Activated CD4-positive, CD25-positive, alpha-beta regulatory T cell treated with anti-CD3 and anti-CD28 coated beads, Interleukin-2, amount 50 U/mL, for 16 hours (primary cell): ENCODE data around the gene MRPS18B.
A peak's percentile ranks its signal among the peaks of the same experiment; 100 is the strongest.
"Not testable (repeated sequence)": the region's sequence is repeated elsewhere in the genome, so short reads cannot be mapped to it uniquely, and the experiment has no call there.

ENCODE experiments used
- DNase-seq: peaks from one replicate; pipeline ENCODE4 v3.0.0-alpha.2; 2020; ENCODE audit warnings: low read depth, low spot score

Gene MRPS18B

DNA sequence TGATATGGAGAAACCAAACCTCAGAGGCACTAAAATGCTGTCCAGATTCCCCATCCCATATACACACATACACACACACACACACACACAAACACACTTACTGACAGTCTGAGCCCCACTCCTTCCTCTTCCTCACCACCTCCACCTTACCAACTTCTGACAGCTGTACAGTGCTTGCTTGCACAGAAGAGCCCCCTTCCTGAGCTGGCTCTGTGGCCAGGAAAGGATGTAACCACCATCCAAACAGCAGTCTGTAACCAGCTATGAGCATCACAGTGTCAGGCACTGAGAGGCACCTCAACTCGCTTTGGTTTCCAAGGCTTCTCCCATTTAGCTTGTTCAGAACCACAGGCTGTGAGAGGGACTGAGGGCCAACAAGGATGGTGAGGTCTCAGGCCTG is 23.4 kb downstream of the MRPS18B start:
- no peak for DNase-seq

DNA sequence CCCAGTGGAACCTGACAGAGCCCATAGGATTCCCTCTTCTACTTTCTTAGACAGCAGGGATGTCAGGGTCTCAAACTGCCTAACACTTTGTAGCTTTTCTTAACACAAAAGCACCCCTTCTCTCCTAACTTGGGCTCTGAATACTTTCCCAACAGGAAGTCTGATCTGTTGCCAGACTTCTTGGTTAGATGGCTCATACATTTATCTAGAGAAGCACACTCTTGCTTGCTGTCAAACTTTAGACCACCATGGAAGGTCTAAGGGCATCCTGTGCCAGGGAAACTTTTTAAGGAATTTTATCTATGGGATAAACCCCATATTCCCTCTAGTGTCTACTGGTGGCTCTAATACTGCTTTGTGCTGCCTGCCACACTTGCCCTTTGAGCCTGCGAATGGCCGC is 26.0 kb downstream of the MRPS18B start:
- DNase-seq, result no peak

DNA sequence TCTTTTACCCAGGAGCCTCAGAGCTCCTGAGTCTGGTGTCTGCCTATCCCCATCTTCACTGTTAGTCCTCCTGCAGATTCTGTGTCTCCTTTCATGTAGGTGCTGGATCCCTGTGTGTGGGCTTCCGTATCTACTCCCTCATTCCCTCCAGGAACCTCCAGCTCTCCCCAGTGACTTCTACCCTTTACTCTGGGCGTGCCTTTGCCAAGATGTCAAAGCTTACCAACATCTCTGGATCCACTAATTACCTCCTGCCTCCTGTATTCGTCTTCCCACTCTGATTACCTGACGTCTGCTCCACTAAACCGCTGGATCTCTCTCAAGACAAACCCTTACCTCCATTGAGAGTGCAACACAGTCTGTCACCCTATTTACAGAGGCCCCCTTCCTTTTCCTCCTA is 27.1 kb downstream of the MRPS18B start:
- DNase-seq, result no peak

DNA sequence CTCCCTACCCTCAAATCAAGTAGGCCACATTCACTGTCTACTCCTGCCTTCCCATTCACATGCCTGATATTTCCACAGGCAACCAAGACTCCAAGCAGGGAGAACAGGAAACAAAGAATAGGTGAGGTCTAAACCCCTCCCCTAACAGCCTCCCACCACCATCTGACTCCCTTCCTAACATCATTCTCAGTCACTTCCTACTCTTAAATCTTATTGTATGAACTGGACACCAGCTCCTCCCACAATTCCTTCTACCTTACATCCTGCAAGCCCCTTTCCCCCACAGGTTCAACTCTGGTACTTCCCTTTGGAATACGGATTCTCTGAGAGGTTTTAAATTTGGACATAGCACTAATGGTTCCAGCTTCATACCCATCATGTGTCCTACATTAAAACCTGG is 28.3 kb downstream of the MRPS18B start:
- DNase-seq, result no peak

DNA sequence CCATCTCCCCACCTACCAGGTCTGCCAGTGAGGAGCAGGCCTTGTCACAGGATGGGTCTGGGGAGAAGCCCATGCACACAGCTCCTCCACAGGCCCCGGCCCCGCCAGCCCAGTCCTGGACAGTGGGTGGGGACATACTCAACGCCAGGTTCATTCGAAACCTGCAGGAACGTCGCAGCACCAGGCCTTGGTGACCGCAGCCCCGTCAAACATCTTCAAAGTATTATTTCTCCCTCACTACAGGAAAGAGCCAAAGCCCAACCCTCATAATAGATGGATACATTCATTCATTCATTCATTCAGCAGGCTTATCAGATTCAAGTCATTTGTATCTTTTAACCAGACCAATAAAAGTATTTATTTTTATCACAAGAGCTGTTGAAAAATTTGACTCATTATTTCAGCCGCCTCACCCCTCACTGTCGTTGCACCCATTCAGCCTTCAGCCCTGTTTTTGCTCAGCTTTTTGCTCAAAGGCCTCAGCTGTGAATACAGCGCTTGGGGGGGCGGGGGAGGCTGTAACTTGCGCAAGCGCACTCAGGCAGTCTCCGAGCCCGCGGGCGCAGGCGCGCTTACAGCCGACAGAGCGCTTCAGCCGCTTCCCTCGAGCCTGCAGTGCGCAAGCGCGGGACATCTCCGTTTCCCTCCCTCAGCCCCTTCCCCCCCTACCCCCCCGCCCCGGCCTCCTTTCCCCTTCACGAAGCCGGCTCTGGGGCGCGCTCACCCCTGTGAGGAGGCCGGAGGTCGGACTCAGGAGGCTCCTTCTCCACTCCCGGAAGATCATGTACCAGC is 29.0 kb downstream of the MRPS18B start, which contains the start of gene C6orf136:
Gene C6orf136 (plus strand): TSS at position 684 of the 792 bp plus-strand sequence. CDS start 99 bp downstream, at position 783.
- DNase-seq, result peak; percentile 84

DNA sequence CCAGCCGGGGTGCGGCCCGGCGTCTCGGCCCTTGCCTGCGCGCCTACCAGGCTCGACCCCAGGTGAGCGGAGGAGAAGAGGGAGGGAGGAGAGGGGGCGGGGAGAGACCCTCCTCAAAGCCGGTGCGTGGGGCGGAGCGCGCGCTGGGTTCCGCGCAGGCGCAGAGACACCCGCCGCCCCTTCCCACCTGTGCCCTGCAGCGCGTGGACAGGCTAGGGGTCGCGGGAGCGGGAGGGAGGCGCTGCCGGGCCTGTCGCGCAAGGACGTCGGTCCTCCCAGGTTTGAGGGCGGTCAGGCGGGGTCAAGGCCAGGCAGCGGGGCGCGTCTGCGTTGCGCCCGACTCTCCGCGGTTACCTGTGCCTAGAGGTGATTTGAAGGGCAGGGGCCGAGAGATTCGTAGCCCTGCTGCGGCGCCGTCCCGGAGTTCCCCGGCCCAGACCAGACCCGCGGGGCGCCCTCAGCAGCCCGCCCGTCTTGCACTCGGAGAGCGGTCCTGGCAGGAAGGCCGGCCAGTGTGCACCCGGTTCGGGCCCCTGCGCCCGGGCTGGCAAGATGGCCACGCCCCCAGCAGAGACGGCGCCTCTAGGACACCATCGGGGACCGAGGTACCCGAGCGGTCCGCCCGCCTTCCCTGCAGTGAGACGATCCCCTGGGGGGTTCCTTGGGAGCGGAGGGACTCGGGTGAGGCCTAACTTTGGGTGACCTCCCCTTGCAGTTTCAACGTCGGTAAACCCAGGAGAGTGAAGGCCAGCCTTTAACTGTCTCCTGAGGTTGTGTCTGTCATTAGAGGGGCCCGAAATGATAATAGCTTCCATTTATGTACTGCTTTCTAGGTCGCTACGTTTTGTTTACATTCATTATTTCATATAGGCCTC is 29.8 kb downstream of the MRPS18B start:
- DNase-seq, result peak; percentile 42

DNA sequence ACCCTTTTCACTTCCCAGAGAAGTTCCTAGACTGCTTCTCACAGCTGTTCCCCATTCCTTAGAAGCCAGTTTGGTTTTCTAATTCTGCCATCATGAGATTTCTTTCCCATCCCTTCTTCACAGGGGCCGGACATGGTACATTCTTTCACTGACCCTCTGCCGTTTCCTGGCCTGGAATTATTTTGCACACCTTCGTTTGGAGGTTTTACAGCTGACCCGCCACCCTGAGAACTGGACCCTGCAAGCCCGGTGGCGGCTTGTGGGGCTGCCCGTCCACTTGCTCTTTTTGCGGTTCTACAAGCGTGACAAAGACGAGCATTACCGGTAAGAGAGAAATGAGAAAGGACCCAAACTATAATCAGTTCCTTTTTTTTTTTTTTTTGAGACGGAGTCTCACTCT is 33.5 kb downstream of the MRPS18B start:
- no peak for DNase-seq

DNA sequence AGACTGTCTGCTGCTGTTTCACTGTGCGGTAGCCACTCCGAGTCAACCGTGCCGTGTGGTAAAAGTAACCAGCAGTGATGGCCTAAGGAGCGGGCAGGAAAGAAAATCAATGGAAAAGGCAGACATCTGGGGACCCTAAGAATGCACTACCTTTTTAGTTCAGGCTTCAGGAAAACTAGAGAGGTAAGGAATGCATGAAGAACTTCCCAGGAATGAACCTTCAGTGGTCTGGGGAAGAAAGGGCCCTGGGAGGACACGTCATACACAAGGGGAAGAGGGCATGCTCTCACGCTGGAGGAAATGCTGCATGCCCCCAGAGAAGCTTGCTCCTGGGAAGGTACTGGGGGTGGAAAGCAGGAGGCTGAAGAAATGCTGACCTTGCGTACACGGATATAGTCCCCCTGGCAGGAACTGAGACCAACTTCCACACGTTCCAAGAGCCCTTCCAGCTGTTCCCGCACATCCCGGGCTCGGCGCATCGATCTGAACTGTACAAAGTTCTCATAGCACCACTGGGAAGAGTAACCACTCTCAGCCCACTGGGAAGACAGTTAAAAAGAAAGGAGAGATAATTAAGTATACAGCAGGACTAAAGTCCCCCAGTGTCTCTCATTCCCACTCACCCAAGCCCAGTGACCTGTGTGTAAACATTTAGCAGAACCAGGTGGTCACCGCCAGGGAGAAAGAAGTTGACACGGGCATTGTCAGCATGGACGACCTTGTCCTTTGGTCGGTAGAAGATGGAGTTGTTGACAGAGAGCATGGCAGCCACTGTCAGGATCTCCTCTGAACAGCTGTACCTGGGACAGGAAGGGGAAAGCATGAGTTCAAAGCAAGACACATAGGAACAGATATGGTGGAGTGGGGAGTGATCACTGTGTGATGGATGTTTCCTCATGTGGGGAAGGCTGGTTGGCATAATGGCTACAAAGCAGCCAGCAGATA is 37.4 kb downstream of the MRPS18B start:
- DNase-seq, result no peak

DNA sequence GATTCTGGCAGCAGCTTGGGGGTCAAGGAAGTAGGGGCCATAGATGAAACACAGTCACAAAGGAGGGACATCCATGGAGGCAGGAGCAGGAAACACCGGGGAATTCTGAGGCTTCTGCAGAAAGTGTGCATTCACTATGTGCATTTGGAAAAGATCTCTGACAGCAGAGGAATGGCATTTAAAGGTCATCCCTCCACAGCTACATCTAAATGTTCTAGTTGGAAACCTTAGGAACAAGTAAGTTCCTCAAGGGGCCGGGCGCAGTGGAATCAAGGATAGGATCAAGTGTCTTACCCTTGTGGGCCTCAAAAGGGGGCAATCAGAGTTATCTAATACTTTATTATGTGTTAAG is 38.1 kb downstream of the MRPS18B start:
- no peak for DNase-seq

DNA sequence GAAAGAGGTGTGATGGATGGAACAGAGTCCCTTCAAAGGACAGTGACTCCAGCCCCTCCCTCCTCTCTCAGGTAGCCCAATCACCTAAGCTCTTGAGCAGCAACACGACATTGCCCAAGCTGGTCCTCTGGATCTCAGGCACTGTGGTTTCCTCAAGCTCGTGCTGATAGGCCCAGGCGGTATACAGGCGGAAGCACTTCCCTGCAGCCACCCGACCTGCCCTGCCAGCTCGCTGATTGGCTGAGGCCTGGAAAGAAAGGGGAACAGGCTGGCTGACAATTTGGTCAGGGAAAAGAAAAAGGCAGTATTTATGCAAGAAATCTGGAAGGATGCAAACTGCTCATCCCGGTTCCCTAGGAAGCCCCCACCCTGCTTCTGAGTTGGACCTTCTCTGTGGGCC is 38.9 kb downstream of the MRPS18B start:
- DNase-seq, result no peak

DNA sequence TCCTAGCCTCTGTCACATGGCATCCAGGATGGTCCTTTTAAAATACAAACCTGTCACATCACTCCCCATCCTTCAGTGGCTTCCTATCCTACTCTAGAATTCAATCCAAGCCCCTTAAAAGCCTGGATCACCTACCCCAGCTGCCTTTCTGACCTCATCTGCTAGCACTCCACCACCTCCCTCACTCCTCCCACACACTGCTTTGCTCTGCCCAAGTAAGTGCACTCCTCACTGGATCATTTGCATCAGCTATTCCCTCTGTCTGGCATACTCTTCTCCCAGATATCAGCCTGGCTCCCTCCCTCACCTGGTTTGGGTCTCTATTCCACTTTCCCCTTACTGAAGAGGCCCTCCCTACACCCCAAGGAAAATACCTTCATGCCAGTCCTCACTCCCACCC is 39.8 kb downstream of the MRPS18B start:
- no peak for DNase-seq

DNA sequence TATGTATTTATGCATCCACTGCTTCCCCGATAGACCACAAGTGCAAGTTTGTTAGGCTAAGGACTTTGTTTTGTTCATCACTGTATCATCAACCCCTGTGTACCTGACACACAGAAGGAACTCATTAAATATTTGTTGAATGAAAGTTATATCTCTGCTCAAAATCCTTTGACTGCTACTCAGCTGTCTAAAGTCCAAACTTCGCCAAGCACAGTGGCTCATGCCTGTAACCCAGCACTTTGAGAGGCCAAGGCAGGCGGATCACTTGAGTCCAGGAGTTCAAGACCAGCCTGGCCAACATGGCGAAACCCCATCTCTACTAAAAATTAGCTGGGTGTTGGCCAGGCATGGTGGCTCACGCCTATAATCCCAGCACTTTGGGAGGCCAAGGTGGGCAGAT is 40.3 kb downstream of the MRPS18B start:
- DNase-seq, result not testable (repeated sequence)

DNA sequence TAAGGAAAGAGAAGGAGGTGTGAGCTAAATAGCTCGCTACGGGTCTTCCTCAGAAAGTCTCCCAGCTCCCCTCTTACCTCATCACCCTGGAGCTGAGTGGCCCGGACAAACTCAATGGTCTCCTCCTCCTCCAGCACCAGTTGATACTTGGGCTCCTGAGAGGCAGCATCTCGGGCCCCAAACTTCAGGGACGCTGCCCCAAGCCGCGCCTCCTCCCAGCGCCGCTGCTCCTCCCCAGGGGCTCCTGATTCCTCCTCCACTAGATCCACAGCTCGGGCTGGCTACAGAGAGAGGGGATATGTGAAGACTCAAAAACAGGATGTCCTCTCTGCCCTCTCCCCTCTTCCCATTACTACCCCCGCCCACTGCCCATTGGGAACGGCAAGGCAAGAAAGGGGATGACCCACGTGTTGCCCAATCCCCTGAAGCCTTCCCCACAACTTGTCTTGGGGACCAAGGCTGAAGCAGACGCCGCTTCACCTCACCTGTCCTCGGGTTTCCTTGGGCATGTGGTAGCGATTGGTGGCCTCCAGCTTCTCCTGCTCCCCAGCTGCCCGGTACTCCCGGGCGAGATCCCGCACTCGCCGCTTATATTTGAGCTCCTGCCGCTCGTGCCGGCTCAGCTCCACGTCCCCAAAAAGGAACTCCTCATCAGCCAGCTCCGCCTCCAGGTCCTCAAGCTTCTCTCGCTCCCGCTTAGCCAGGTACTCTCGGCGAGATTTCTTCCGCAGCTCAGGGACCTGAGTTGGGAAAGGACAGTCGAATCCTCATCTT is 47.5 kb downstream of the MRPS18B start:
- no peak for DNase-seq

DNA sequence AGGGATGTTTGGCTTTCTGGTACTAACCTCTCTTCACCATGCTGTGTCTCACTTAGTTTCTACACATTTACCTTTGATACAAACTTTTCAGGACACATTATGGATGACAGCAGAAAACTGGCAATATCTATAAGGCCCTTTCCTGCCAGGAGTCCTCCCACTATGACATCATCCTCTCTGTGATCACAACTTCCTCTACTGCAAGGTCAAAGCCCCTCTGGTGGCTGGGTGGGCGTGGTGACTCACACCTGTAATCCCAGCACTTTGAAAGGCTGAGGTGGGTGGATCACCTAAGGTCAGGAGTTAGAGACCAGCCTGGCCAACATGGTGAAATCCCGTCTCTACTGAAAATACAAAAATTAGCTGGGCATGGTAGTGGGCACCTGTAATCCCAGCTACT is 48.7 kb downstream of the MRPS18B start:
- DNase-seq, result not testable (repeated sequence)

DNA sequence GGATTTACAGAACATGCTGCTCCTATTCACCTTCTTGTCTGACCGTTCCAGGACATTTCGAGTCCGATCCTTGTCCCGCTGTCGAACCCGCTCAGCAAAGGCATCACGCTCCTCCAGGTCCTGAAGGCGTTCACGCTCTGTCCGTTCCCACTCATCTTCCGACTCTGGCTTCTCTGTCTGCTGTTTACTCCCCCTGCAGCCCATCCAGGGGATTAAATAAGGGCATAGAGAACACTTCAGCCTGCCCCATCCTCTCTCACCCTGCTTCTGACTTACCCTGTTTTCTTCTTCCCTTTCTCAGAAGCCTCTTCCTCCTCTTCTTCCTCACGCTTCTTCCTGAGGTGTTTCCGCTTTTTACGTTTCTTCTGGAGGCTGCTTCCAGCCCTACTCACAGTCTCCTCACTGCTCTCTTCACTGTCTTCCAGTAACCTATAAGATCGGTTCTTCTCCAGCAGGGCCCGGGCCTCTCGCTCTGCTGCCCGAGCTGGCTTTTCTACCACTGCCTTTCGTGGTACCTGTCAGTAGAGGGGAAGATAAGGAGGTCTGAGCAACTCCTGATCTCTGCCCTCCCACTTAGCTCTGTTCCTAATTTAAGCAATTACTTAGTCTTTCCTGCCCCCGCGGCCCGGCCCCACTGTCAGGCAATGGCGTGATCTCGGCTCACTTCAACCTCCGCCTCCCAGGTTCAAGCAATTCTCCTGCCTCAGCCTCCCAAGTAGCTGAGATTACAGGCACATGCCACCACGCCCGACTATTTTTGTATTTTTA is 53.3 kb downstream of the MRPS18B start:
- DNase-seq, result no peak

DNA sequence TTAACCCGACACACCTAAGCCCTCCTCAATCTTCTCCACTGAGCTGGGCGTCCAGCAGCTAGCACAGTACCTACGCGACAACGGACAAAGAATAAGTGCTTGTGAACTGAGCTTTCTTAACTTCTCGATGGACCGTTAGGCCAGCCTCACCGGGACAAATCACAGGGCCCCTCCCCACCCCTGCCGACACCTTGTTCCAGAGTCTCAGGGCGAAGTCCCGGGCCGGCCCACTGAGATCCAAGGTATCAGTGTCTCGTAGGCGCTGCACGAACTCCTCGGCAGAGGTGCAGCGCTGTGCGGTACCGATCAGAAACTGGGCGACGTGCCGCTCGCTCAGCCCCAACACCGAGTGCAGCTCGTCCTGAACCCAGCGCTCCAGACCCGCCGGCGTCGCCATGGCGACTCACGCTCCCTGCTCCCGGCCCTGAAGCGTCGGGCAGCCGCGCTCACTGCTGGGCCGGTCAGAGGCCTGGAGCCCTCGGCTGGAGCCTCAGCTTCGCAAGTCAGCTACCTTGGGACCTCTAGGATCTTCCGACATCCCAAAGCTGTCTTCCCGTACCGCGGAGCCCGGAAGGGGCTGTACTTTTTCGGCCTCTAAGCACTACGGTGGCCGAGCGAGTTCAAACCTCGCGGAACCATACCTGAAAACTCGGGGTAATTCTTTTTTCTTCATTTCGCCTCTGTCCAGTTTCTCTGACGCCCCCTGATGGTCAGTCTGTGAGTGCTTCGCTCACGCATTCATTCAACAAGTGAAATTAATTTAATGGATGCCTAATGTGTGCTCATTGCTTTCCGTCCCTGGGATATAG is 55.0 kb downstream of the MRPS18B start, which contains the start of gene DHX16:
Gene DHX16 (minus strand): TSS at position 562 of the 809 bp plus-strand sequence. CDS start 165 bp downstream, at position 397.
- DNase-seq, result peak; percentile 83
